GM19397 (cell line): ENCODE results near the gene SORCS2.
"Not testable (repeated sequence)": the region's sequence is repeated elsewhere in the genome, so short reads cannot be mapped to it uniquely, and the experiment has no call there.

Source experiments
- ATAC-seq: cut with Tn5 transposase; IDR thresholded peaks from one replicate; pipeline ENCODE4 v1.9.1; 2021; ENCODE audit warnings: mild to moderate bottlenecking, moderate library complexity; ENCODE audit not compliant: unreplicated experiment

SORCS2 gene

DNA sequence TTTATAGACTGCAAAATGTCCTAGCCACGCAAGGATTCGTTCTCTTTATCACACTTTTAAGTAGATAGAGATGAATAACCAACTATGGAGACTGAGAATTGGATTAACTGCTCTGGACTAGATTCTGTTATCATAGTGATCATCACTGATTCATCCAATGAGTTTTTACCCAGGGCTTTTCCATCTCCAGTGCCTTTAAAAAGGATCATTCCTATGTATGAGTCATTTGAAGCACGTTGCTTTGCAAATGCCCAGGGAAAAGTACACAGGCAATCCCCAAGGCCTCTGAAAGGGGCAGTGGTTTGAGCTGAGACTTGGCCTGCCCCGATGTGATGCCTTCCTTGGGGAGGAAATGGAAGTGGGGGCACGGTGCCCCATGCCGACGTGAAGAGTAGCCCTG, 365.1 kb downstream of the SORCS2 start:
- ATAC-seq, result no peak

DNA sequence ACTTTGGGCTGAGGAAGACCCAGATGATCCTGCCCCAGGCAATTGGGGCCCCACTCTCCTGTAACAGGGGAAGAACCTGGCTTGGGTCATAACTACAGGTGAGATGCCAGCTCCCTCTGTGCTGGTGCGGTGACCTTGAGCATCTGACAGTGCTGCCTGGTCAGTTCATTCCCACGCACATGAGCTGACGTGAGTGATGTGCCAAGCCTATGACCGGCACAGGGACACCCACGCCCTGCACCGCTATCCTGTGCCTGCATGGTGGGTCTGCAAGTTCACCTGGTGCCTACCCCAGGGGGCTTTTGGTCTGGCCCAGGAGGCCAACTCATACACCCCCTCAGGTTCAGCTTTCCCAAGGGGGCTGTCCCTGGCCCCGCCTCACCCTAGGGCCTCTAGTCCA, 366.1 kb downstream of the SORCS2 start:
- no peak for ATAC-seq

- no peak for ATAC-seq
Observed at GRCh38 chr4:7559316-7559715, 367.0 kb downstream of the SORCS2 start.

DNA sequence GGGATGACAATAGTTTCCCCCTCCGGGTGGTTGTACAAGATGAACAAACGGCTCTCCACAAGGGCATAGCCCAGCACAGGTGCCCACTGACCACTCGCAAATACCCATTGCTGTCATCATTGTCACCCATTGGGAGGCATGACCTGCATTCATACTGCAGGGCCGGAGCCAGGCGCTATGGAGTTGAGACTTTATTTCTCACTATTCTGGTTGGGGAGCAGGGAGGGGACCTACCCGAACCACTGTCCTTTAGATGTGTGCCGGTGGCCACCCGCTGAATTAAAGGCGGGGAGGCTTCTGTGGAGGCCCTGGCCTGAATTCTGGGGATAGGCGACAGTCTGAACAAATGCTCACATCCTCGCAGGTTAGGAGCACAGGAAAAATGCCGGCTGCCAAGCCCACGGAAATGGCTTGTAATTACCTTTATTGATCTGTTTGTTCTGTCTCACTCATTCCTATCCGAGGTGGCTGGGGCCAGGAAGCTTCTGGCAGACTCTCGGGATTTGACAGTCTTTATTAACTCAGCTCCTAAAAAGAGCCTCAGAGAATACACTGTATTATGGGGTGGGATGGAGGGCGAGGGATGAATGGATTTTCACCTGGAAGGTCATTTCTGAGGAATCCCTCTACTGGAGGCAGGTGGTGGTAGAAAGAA, 367.5 kb downstream of the SORCS2 start:
- ATAC-seq, result no peak

- ATAC-seq, result no peak
Observed at GRCh38 chr4:7561557-7561956, 369.2 kb downstream of the SORCS2 start.

DNA sequence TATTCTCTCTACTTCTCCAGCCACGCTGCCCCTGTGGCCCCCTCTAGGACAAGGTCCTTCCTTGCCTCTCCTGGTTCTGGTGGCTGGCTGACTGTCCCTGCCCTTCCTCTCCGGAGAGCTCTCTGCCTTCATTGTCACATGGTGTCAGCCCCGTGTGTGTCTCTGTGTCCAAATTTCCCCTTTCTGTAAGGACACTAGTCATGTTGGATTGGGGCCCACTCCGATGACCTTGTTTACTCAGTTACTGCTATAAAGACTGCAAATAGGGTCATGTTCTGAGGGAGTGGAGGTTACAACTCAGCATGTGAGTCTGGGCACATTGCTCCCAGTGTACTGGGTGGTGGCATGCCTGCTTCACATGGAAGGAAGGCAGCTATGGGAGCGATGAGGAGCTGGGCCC, 371.9 kb downstream of the SORCS2 start:
- no peak for ATAC-seq

- no peak for ATAC-seq
Observed at GRCh38 chr4:7565483-7565882, 373.1 kb downstream of the SORCS2 start.

DNA sequence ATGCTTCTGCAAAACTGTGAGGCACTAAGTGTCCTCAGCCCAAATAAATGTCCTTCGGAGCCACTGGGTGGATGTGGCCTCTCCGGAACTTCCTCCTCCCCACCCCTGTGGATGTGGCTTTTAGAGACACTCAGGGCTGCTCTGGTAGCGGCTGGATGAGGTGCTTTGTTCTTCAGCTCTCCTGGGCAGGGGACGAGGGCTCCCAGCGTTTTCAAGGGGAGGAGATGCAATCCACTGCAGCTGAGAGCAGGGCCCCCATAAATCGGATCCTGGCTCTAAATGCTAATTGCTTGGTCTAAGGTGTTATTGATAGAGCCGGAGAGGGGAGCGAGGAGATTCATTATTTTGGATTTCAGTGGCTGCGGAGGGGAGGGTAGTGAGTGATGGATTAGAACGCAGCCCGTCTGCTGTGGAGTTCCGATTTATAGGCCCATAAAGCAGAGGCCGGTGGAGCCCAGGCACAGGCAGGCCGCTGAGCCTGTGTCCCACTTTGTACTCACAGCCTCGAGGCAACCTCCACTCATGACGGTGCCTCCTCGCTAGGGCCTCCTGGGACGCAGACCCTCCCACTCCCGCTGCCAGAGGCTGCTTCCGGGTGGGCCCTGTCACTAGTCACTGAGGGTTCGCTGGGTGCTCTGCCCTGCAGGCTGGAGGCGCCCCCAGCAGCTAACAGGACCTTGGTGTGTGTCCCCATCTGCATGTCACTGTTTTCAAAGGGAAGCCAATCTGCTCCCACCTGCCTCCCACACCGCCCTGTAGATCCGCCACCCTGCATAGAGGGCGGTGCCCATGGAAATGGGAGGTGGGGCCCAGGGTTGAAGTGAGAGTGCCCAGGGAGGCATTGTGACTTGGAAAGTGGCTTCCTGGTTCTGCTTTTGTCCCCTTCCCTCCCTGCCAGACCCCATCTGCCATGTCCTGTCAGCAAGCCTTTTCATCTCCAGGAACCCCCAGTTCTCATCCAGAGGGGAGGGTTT, 377.8 kb downstream of the SORCS2 start:
- ATAC-seq, result no peak

- ATAC-seq, result no peak
Observed at GRCh38 chr4:7571001-7571400, 378.7 kb downstream of the SORCS2 start.

DNA sequence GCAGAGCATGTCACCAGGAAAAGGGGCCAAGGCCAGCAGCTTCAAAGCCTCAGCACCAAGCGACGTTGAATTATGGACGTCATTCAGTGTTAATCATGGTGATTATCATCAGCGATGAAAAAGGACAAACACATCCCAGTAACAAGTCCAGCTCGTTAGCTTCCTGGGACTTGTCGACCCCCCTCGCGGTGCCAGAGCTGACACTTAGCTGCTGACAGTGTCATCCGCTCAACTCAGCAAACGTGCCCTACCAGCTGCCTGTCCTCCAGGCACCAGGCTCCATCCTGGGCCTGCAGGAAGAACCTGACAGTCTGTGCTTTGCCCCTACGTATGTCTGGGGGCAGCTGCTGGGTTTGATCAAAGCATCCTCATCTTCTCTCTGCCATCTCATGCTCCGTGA, 379.4 kb downstream of the SORCS2 start:
- no peak for ATAC-seq

DNA sequence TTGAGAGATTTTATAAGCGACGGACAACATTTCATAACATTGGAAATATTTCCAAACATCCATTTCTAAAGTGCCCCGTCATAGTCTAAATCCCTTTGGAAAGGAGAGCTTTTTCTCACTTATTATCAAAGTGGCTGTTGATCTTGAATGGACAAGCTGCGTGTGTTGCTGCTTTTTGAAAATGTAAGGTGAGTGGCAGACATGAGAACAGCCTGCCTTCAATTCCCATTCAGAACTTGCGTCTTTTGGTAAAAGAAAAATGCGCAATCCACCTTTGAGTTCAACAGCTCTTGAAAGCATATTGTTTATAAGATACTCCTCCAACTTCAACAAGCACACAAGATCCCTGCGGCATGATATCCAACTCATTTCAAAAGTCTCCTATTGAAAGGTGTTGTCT, 380.6 kb downstream of the SORCS2 start:
- no peak for ATAC-seq

GRCh38 chr4:7573576-7574091, 381.3 kb downstream of the SORCS2 start:
- no peak for ATAC-seq

DNA sequence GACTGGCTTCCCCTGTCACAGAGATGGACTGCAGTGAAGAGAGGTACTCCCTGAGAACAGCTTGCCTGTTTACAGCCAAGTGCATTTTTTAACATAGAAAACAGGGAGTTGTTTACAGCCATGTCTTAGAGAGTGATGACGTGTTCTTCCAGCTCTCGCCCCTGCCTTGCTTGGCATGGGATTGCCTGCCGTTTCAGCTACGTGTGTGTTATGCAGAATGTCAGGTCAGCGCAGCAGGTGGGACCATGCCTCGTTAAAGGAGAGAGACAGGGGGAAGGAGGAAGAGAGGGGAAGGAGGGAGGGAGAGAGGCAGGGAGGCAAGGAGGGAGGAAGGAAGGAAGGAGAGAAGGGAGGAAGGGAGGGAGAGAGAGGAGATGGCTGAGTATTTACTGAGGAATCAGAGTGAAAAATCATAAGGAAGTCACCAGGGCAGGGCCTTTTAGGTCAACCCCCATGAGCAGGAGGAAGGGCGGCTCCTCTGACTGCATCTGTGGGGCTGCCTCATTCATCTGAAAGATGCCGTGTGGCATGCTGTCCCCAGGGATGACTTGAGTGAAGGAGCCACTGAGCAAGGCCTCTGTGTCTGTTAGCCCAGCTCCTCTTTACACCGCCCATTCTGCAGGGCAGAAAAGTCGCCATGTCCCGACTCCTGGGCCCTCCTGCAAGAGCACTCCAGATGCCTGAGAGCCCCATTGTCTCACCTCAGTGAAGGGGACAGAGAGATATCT, 382.1 kb downstream of the SORCS2 start:
- ATAC-seq, result no peak

- no peak for ATAC-seq
Observed at GRCh38 chr4:7575426-7575825, 383.1 kb downstream of the SORCS2 start.

DNA sequence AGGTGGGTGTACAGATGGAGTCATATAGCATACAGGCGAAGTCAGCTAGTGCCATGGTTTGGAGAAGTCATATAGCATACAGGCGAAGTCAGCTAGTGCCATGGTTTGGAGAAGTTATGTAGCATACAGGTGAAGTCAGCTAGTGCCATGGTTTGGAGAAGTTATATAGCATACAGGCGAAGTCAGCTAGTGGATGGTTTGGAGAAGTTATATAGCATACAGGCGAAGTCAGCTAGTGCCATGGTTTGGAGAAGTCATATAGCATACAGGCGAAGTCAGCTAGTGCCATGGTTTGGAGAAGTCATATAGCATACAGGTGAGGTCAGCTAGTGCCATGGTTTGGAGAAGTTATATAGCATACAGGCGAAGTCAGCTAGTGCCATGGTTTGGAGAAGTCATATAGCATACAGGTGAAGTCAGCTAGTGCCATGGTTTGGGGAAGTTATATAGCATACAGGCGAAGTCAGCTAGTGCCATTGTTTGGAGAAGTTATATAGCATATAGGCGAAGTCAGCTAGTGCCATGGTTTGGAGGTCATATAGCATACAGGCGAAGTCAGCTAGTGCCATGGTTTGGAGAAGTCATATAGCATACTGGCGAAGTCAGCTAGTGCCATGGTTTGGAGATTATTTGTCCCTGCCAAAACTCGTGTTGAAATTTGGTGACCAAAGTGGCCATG, 385.2 kb downstream of the SORCS2 start:
- ATAC-seq, result not testable (repeated sequence)

GRCh38 chr4:7581477-7581876, 389.1 kb downstream of the SORCS2 start:
- ATAC-seq, result no peak

GRCh38 chr4:7582313-7583097, 390.2 kb downstream of the SORCS2 start:
- no peak for ATAC-seq

DNA sequence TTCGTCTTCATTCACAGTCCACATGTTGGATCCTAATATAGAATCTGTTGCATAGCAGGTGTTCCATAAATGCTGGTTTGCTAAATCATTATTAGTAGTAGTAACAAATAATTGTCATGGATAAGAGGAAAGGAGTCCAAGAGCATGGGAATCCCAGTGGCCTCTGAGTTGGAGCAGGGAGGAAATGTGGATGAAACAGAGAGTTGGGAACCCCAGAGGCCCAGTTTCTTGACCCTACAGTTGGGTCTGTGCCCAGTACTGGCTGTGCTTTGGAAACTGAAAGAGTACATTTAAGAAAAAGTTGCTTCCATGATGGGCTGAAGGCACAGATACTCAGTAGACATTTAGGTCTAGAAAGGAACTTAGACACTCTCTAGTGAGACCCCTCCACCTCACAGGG, 391.8 kb downstream of the SORCS2 start:
- ATAC-seq, result no peak

DNA sequence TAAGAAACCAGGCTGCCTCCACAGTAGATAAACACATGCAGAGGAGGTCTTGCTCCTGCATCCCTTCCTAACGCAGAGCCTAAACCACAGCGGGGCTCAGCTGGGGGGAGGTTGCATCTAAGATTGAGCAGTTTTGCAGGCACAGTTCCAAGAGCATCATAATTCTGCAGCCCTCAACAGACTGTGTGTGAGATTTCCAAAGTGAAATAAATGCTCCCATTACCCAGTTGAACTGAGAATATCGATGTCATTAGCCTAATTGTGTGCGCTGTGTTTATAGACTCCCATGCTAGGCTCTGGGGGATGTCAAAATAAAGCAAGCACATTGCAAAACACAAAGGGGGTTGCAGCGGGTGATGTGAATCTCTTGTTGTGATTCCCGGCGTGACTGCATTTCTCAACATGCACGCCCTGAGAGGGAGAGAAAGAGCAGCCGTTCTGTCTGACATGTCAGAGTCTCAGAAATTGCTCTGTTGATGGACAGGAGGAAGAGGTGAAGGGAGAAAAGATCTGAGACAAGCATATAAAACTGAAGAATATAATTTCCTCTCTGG, 392.3 kb downstream of the SORCS2 start:
- no peak for ATAC-seq

DNA sequence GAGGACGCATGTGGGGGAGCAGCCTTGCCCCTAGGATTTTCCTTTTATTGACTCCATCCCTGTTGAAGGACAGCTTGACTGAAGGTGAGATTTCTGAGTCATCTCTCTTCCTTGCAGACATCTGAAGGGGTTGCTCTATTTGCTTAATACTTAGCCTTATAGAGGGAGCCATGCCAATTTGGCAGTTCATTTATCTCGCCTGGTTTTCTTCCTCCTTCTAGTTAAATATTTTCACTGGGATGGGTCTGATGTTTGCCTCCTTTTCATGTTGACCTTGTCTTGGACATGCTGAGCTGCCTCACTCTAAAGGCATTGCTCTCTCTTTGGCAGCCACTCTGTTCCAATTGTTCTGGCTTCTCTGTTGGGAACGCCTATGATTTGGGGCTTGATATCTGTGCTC, 393.4 kb downstream of the SORCS2 start:
- no peak for ATAC-seq
